SK-N-MC (cell line): Measurements from ENCODE around the gene LANCL2.

Experiments
- DNase-seq: peaks from one replicate; pipeline ENCODE4 v3.0.0-alpha.2; 2011; ENCODE audit warnings: low read depth, low spot score
- H3K27ac ChIP-seq: fragments of 200-600 bp; sonication (generic); 2 replicates; pipeline ENCODE4 v1.5.1; 2016; ENCODE audit warnings: mixed run types
- H3K36me3 ChIP-seq: fragments of 200-600 bp; sonication (generic); 2 replicates; pipeline ENCODE4 v1.6.1; 2017; ENCODE audit warnings: antibody characterized with exemption, low read length, mixed read lengths; ENCODE audit not compliant: insufficient read depth
- H3K4me3 ChIP-seq: fragments of 200-600 bp; sonication (generic); 2 replicates; pipeline ENCODE4 v1.5.1; 2016
- H3K9ac ChIP-seq: fragments of 200-600 bp; sonication (generic); 2 replicates; pipeline ENCODE4 v1.8.0; 2017; ENCODE audit warnings: mixed run types, mixed read lengths; ENCODE audit not compliant: insufficient read length
- H3K9me3 ChIP-seq: fragments of 200-600 bp; sonication (generic); 2 replicates; pipeline ENCODE4 v1.6.1; 2017; ENCODE audit warnings: low read depth, mild to moderate bottlenecking, antibody characterized with exemption, low read length, moderate library complexity, mixed read lengths
- EZH2 ChIP-seq: fragments of 200-600 bp; sonication (generic); IDR thresholded peaks from one replicate; pipeline ENCODE4 v1.6.1; 2017; ENCODE audit warnings: antibody characterized with exemption
- FOXP2 ChIP-seq: optimal IDR thresholded peaks from 2 replicates; pipeline ENCODE3; 2011; ENCODE audit warnings: mild to moderate bottlenecking, moderate library complexity; ENCODE audit not compliant: insufficient read depth; ENCODE audit errors: extremely low read length, control extremely low read depth
- POLR2AphosphoS5 ChIP-seq: IDR thresholded peaks from 2 replicates; pipeline ENCODE4 v1.6.1; 2012; ENCODE audit warnings: mild to moderate bottlenecking, low read depth, low read length, borderline replicate concordance

LANCL2 gene

GRCh38 chr7:55476852-55477780 is 112.0 kb downstream of the LANCL2 start:
- TF ChIP-seq POLR2AphosphoS5 (no peak), EZH2 (no peak), FOXP2 (no peak)

GRCh38 chr7:55477781-55478374 is 112.7 kb downstream of the LANCL2 start:
- H3K36me3 ChIP-seq = no peaks in the 10 kb centered on the region
- H3K9ac ChIP-seq = no peak overlapping the region
- no peak overlapping the region for H3K27ac ChIP-seq
- no peaks in the 10 kb centered on the region for H3K9me3 ChIP-seq
- TF ChIP-seq EZH2 (no peak), FOXP2 (no peak), POLR2AphosphoS5 (no peak)
- H3K4me3 ChIP-seq = no peak overlapping the region
- DNase-seq = no peak

More at GRCh38 chr7:55476852-55477780, 112.0 kb downstream of the LANCL2 start:
- no peaks in the 10 kb centered on the region for H3K36me3 ChIP-seq
- H3K9me3 ChIP-seq = no peaks in the 10 kb centered on the region
- H3K9ac ChIP-seq = no peak overlapping the region
- no peak for DNase-seq
- no peak overlapping the region for H3K27ac ChIP-seq
- H3K4me3 ChIP-seq = no peak overlapping the region

- no peaks in the 10 kb centered on the region for H3K36me3 ChIP-seq
- no peaks in the 10 kb centered on the region for H3K9me3 ChIP-seq
- DNase-seq = no peak
- no peak overlapping the region for H3K9ac ChIP-seq
- TF ChIP-seq FOXP2 = no peak
- no peak for TF ChIP-seq EZH2
- H3K27ac ChIP-seq = no peak overlapping the region
- H3K4me3 ChIP-seq = no peak overlapping the region
These were observed 113.6 kb downstream of the LANCL2 start for GRCh38 chr7:55478700-55479099.

- H3K4me3 ChIP-seq = no peak overlapping the region
- no peak for DNase-seq
- H3K27ac ChIP-seq = no peak overlapping the region
- no peaks in the 10 kb centered on the region for H3K9me3 ChIP-seq
- no peak for TF ChIP-seq FOXP2
- TF ChIP-seq EZH2 = no peak
- no peak for TF ChIP-seq POLR2AphosphoS5
- H3K36me3 ChIP-seq = no peaks in the 10 kb centered on the region
- no peak overlapping the region for H3K9ac ChIP-seq
These were observed 116.0 kb downstream of the LANCL2 start for GRCh38 chr7:55481155-55481554.

- TF ChIP-seq FOXP2 = no peak
- no peak for TF ChIP-seq EZH2
- TF ChIP-seq POLR2AphosphoS5 = no peak
These were observed 117.9 kb downstream of the LANCL2 start for GRCh38 chr7:55483046-55483445.

More at GRCh38 chr7:55483046-55483445, 117.9 kb downstream of the LANCL2 start:
- no peaks in the 10 kb centered on the region for H3K36me3 ChIP-seq
- H3K9ac ChIP-seq = no peak overlapping the region
- DNase-seq = no peak
- no peaks in the 10 kb centered on the region for H3K9me3 ChIP-seq
- no peak overlapping the region for H3K27ac ChIP-seq
- no peak overlapping the region for H3K4me3 ChIP-seq
